Hepatocyte (in vitro differentiated cells): ENCODE results near the gene PCDH1. TPM values are rescaled to one million over a fixed set of nuclear protein-coding genes. Genes with fewer than 3 reads are reported as not detected.

Experiments
- DNase-seq: peaks from one replicate; pipeline ENCODE4 v3.0.0-alpha.2; 2016; ENCODE audit warnings: low spot score
- H2AFZ ChIP-seq: fragments of 200-600 bp; sonication (generic); 2 replicates; pipeline ENCODE4 v1.6.0; 2016; ENCODE audit warnings: antibody characterized with exemption, mild to moderate bottlenecking
- H3K27ac ChIP-seq: fragments of 200-600 bp; sonication (generic); 2 replicates; pipeline ENCODE4 v1.5.1; 2016; ENCODE audit warnings: mild to moderate bottlenecking
- H3K27me3 ChIP-seq: fragments of 200-600 bp; sonication (generic); 2 replicates; pipeline ENCODE4 v1.6.1; 2016
- H3K36me3 ChIP-seq: fragments of 200-600 bp; sonication (generic); replicated peaks from 2 replicates; pipeline ENCODE4 v1.5.1; 2016; ENCODE audit warnings: low read depth; ENCODE audit not compliant: insufficient read depth
- H3K4me1 ChIP-seq: fragments of 200-600 bp; sonication (generic); 2 replicates; pipeline ENCODE4 v1.5.1; 2016; ENCODE audit warnings: mild to moderate bottlenecking, moderate library complexity; ENCODE audit not compliant: insufficient read depth
- H3K4me2 ChIP-seq: fragments of 200-600 bp; sonication (generic); 2 replicates; pipeline ENCODE4 v1.6.0; 2016
- H3K4me3 ChIP-seq: fragments of 200-600 bp; sonication (generic); 2 replicates; pipeline ENCODE4 v1.5.1; 2016; ENCODE audit warnings: mild to moderate bottlenecking
- H3K79me2 ChIP-seq: fragments of 200-600 bp; sonication (generic); 2 replicates; pipeline ENCODE4 v1.6.0; 2017; ENCODE audit warnings: mild to moderate bottlenecking
- H3K9me2 ChIP-seq: fragments of 200-600 bp; sonication (generic); replicated peaks from 2 replicates; pipeline ENCODE4 v1.6.0; 2017; ENCODE audit warnings: mild to moderate bottlenecking; ENCODE audit not compliant: insufficient read depth
- H3K9me3 ChIP-seq: fragments of 200-600 bp; sonication (generic); 2 replicates; pipeline ENCODE4 v1.5.1; 2016; ENCODE audit warnings: low read depth, mild to moderate bottlenecking
- H4K20me1 ChIP-seq: fragments of 200-600 bp; sonication (generic); 2 replicates; pipeline ENCODE4 v1.6.0; 2016; ENCODE audit warnings: mild to moderate bottlenecking; ENCODE audit not compliant: insufficient read depth, poor library complexity, severe bottlenecking
- EZH2 ChIP-seq: fragments of 200-600 bp; sonication (generic); IDR thresholded peaks from 2 replicates; pipeline ENCODE4 v1.6.1; 2016; ENCODE audit warnings: antibody characterized with exemption, mild to moderate bottlenecking, borderline replicate concordance
- EZH2phosphoT487 ChIP-seq: fragments of 200-600 bp; sonication (generic); IDR thresholded peaks from one replicate; pipeline ENCODE4 v1.6.1; 2018; ENCODE audit warnings: antibody characterized with exemption, mild to moderate bottlenecking, low read depth, moderate library complexity; ENCODE audit not compliant: unreplicated experiment, severe bottlenecking
- WGBS: methylation state at CpG from one replicate; pipeline ENCODE4 v1.1.6; 2016; ENCODE audit warnings: low lambda C conversion rate; ENCODE audit errors: missing lambda C conversion rate; 5-methylcytosine and 5-hydroxymethylcytosine counted together
- polyA plus RNA-seq: library from polyadenylated mRNA; unstranded; fragments of >200 nt; fragmentation: Nextera tagmentation; extraction: Ambion mirVana; gene quantifications from 2 replicates; pipeline ENCODE4 v1.2.1, GENCODE V29; 2016
- total RNA-seq: library from RNA; depleted of rRNA; stranded (reverse); fragments of >200 nt; gene quantifications from 2 replicates; pipeline ENCODE4 v1.2.3, GENCODE V29; 2014
- TF ChIP-seq, protein P1 (sequence below): fragments of 200-600 bp; sonication (generic); IDR thresholded peaks from 2 replicates; pipeline ENCODE4 v1.5.1; 2016; ENCODE audit warnings: antibody characterized with exemption, mild to moderate bottlenecking; ENCODE audit not compliant: poor library complexity

Gene PCDH1
- total and polyA plus RNA-seq, 2 experiments from 2014 or later, result 8.6 to 10.5 TPM

DNA sequence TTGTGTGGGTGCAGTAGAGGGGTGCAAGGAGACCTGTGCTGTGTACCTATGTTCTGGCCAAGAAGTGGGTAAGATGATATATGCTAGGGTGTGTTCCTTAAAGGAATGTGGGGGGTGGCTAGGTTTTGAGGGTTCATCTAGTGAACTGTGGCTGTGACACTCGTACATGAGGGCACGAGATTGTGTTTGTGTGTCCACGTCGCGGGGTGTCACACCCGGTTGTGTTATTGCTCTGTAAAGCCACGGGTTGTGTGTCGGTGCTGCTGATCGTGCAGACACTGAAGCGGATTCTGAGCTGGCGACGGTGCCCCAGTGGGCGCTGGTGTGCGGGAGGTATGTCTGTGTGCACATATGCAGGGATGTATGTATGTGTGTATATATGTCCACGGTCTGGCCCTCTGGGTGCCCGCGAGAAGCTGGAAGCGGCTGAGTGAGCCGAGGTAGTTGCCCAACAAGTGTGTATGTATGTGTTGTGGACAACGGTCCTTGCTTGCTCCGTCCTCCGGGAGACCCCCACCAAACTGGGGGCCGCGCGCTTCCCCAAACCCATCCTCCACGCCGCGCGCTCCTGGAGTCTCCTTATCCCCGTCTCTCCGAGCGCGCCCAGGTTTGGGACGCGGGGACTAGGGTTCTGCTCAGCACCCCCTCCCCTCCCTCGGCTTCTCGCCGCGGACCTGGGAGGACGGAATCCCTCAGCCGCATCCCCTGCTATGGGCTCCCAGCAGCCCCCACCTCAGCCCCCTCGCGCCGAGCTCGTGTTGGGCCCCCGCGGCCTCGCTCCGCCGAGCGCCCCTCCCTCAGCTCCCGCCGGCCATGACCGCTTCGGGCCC is 639 bp downstream of the PCDH1 start:
- Histone ChIP-seq H3K27ac (no peak overlapping the region), H3K36me3 (no peaks in the 10 kb centered on the region), H3K79me2 (no peaks in the 10 kb centered on the region), H3K4me2 (peak overlapping the region; percentile 99), H3K9me3 (no peaks in the 10 kb centered on the region), H2AFZ (peak overlapping the region; percentile 46), H4K20me1 (no peaks in the 10 kb centered on the region), H3K4me3 (peak overlapping the region; percentile 64), H3K4me1 (peaks cover 31% of the 10 kb centered on the region), H3K9me2 (no peaks in the 10 kb centered on the region), H3K27me3 (peaks cover 52% of the 10 kb centered on the region)
- peak; percentile 37 for DNase-seq
- 3% methylated on average over 37 of the region's 55 CpGs for WGBS
- TF ChIP-seq EZH2 (no peak), EZH2phosphoT487 (no peak)
- TF ChIP-seq, protein P1, sequence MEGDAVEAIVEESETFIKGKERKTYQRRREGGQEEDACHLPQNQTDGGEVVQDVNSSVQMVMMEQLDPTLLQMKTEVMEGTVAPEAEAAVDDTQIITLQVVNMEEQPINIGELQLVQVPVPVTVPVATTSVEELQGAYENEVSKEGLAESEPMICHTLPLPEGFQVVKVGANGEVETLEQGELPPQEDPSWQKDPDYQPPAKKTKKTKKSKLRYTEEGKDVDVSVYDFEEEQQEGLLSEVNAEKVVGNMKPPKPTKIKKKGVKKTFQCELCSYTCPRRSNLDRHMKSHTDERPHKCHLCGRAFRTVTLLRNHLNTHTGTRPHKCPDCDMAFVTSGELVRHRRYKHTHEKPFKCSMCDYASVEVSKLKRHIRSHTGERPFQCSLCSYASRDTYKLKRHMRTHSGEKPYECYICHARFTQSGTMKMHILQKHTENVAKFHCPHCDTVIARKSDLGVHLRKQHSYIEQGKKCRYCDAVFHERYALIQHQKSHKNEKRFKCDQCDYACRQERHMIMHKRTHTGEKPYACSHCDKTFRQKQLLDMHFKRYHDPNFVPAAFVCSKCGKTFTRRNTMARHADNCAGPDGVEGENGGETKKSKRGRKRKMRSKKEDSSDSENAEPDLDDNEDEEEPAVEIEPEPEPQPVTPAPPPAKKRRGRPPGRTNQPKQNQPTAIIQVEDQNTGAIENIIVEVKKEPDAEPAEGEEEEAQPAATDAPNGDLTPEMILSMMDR, result no peak

DNA sequence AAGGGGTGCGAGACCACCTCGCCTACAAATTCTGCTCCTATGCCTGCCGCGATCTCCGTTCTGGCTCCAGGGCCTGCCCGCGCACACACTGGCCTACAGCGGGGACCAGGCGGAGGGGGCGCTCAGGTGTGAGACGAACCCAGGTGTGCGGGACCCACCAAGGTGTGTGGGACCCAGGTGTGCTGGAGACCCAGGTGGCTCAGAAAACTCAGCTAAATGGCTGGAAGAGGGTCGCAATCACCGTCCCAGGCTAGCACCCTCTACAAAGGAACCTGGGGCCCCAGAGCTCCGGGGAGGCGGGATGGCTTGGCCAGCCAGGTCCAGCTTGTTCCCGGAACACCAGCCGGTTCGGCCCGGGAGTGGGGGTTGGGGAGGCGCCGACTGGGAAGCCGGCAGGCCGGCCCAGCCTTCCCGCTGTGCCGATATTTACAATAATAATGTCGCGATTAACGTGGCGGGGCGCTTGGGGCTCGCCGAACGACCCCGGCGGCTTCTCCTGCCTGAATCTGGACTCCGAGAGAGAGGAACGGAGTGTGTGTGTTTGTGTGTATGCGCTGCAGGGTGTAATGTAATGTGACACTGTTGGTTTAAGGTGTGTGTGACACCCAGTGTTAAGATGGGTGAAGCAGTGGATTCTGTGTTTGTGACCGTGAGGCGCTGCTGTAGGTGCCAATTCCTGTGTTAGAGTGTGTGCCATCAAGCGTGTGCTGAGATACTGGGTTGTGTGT is 1.4 kb downstream of the PCDH1 start:
- H4K20me1 ChIP-seq, result no peaks in the 10 kb centered on the region
- H3K79me2 ChIP-seq, result no peaks in the 10 kb centered on the region
- H3K36me3 ChIP-seq, result no peaks in the 10 kb centered on the region
- peak; percentile 30 for DNase-seq
- H3K9me2 ChIP-seq, result no peaks in the 10 kb centered on the region
- H3K4me1 ChIP-seq, result peaks cover 31% of the 10 kb centered on the region
- H3K4me2 ChIP-seq, result peak overlapping the region; percentile 99
- no peaks in the 10 kb centered on the region for H3K9me3 ChIP-seq
- peak overlapping the region; percentile 51 for H3K4me3 ChIP-seq
- H3K27me3 ChIP-seq, result peaks cover 44% of the 10 kb centered on the region
- WGBS, result 2% methylated on average over 42 of the region's 42 CpGs
- TF ChIP-seq, protein P1, result no peak
- no peak for TF ChIP-seq EZH2
- TF ChIP-seq EZH2phosphoT487, result no peak
- H3K27ac ChIP-seq, result peak overlapping the region; percentile 26
- peak overlapping the region; percentile 61 for H2AFZ ChIP-seq

DNA sequence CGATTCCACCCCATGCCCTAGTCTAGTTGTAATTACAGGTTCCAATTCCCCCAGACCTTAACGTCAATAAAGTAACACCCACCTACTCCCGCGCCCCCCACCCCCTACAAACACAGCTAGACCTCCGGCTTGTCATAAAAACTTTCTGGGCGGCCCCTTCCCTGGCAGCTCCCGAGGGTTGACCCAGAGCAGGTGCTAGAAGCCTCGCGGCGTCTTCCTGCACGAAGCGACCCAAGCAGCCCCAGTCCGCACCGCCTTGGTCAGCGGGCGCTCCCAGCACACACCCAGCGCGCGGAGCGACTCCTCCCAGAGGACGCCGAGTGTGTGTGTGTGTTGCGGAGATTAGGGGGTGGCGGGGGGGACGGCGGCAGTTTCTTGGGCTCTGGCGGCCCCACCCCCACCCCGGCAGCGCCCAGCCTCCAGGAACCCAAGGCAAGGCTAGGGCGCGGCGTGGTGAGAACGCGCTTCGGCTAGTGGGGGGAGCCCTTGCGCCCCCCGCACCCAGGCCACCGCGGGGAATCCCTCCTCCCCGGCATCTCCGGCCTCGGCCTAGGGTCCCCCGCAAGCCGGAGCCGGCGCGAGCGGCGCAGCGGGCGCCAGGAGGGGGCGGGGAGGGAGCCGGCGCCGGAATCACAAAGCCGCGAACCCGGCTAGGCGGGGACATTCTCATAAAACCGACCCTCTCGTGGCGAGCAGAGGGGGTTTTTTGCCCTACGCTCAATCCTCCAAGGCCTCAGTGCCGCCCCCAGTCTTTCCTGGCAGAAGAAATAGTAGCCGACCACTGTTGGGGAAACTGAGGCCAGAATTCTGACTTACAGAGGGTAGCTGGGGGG is 2.2 kb downstream of the PCDH1 start:
- peaks cover 4% of the 10 kb centered on the region for H3K79me2 ChIP-seq
- TF ChIP-seq EZH2 (peak; percentile 70), EZH2phosphoT487 (peak; percentile 23)
- TF ChIP-seq, protein P1, result no peak
- DNase-seq, result peak; percentile 77
- peak overlapping the region; percentile 26 for H3K27ac ChIP-seq
- no peaks in the 10 kb centered on the region for H3K9me3 ChIP-seq
- H3K9me2 ChIP-seq, result no peaks in the 10 kb centered on the region
- H3K4me3 ChIP-seq, result peak overlapping the region; percentile 51
- no peaks in the 10 kb centered on the region for H3K36me3 ChIP-seq
- H2AFZ ChIP-seq, result peak overlapping the region; percentile 61
- H4K20me1 ChIP-seq, result no peaks in the 10 kb centered on the region
- WGBS, result 2% methylated on average over 33 of the region's 65 CpGs
- H3K27me3 ChIP-seq, result peaks cover 37% of the 10 kb centered on the region
- H3K4me1 ChIP-seq, result peaks cover 31% of the 10 kb centered on the region
- H3K4me2 ChIP-seq, result peak overlapping the region; percentile 99
